Cardiac fibroblast (primary cell): ENCODE results near the gene HOXC12.

ENCODE experiments used
- DNase-seq, 2 donors: peaks; one replicate each; pipeline versions ENCODE4 v3.0.0 to v3.0.0-alpha.2; 2010; ENCODE audit warnings: low read depth in 2 of 2
- H3K4me3 ChIP-seq, 2 donors: replicated peaks in 1 of 2; 1 replicate in 1 of 2; 2 replicates in 1 of 2; pipeline ENCODE4 v1.5.1; 2011; ENCODE audit warnings: low read depth in 2 of 2, low read length in 2 of 2, mild to moderate bottlenecking in 2 of 2, moderate library complexity in 1 of 2
- TF ChIP-seq, protein P1 (sequence below): IDR thresholded peaks from one replicate; pipeline ENCODE4 v1.5.1; 2011; ENCODE audit warnings: low read depth, mild to moderate bottlenecking, low read length, inconsistent platforms

HOXC12 gene

DNA sequence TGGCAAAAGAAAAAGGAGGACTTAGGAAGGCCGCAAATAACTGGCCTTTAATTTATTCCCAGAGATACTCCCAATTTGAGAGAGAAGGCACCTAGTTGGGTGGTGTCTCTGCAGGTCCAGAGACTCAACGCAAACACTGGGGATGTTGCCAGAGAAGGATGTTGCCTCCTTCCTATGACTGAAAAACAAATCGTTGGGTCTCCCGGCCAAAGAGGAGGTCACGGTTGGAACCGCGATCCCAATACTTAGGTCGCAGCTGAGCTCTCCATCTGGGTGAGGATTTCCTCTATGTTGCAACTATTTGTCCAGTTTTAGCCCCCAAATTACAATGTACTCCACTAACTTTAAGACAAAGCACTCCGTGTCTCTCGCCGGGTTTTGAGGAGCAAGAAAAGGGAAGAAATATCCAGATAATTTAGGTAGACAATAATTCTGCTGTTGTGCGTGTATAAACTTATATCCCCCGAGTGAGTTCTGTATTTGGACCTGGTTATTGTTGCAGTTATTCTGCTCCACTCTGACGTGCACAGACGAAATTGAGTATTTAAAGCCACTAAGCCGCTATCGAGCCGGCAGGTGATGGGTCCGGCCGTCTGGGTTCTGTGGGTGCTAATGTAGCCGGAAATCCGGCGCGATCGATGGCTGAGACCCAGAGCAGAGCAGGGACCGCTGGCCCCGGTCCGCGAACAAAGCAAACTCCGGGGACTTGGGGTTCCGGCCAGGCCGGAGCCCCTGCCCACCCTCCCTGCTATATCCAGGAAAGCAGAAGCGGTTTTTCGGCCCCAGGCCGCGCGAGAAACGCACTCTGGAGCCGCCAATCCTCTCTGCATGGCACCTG lies 5.7 kb downstream of the HOXC12 start:
- no peak overlapping the region for H3K4me3 ChIP-seq
- TF ChIP-seq, protein P1, sequence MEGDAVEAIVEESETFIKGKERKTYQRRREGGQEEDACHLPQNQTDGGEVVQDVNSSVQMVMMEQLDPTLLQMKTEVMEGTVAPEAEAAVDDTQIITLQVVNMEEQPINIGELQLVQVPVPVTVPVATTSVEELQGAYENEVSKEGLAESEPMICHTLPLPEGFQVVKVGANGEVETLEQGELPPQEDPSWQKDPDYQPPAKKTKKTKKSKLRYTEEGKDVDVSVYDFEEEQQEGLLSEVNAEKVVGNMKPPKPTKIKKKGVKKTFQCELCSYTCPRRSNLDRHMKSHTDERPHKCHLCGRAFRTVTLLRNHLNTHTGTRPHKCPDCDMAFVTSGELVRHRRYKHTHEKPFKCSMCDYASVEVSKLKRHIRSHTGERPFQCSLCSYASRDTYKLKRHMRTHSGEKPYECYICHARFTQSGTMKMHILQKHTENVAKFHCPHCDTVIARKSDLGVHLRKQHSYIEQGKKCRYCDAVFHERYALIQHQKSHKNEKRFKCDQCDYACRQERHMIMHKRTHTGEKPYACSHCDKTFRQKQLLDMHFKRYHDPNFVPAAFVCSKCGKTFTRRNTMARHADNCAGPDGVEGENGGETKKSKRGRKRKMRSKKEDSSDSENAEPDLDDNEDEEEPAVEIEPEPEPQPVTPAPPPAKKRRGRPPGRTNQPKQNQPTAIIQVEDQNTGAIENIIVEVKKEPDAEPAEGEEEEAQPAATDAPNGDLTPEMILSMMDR = no peak
- no peak for DNase-seq

DNA sequence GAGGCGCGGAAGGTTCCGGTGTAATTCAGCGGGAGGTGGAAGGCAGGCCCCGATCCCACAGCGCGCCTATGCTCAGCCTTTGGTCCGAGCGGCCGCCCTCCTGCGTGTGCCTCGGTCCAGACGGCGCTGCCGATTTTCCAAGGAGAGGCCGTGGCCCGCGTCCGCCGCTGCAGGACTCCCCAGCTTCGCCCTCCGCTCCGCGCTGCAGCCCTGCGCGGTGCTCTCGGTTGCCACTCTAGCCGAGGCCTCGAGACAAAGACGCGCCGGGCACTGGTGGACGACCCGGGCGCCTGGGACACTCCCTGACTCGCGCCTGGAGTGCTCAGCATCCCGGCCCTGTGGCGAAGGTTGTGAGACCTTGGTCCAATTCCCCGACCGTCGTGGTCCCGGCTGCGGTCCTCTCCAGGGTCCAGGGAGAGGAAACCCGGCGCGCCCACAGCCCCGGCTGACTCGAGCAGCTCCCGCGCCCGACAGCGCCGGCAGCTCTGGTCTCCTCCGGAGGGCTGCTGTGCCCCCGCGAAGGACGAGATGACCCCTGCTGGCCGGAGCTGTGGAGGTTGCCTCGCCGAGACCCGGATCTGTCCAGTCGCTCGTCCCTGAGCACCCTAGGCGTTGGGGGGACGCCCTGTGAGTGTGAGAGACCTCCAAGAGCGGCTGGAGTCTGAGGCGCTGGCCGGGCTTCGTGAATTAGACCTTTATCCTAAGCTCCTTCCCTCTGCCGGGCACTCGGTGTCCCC lies 6.5 kb downstream of the HOXC12 start:
- TF ChIP-seq, protein P1 = no peak
- H3K4me3 ChIP-seq = no peak overlapping the region
- no peak for DNase-seq

DNA sequence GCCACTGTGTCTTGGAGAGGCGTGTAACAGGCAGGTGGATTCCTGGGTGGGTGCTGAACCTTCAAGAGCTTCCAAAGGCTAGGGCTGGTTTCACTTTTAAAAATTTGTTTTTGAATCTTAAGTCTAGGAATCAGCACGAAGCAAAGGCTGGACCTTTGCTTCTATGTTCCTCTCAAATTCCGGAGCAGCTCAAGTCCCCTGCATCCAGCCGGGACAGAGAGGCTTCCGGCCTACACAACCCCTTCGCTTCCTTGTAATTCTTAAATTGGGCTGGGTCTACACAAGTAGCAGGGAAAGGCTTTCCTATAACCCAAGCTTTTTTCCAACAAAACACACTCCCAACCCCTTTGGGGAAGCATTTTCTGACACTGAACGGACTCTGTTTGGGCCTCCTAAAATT lies 8.3 kb downstream of the HOXC12 start:
- H3K4me3 ChIP-seq = no peak overlapping the region
- TF ChIP-seq, protein P1 = no peak
- DNase-seq = no peak

DNA sequence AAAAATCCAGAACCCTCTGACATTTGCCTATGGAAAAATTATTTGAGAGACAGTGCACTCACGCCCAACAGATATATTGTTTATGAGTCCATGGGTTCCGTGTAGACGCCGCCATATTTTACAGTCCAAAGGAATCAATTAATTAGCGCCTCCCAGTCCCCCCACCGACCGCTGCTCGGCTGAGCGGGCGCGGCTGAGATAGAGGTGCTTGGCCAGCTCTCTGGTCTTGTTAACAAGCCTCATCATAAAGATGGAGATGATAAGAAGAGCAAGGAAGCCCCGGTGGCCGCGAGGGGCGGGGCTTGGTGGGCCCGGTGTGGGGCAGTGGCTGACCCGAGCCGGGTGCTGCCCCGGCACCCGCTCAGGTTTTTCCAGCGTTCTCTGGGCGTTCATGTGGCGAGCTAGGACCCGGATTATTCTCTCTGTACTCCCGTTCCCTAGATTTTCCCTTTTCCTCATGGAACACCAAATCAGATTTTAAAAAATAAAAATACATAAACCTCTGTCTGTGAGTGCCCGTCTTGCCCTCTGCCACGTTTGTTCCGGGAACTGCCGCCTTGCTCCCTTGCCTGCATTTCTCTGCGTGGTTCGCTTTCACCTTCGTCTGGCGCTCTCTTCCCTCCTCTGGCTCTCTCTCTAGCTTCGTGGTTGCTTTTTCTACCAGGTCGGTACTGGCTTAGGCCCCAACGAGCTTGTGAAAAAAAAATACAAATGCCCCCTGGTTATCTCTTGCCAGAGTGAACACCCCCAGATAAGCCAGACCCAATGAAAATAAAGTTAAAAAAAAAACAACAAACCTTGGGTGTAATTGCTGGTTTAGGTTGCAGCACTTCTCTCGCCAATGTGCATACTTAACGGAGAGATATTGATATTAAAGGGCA lies 9.0 kb downstream of the HOXC12 start:
- no peak overlapping the region for H3K4me3 ChIP-seq
- TF ChIP-seq, protein P1 = no peak
- no peak for DNase-seq

DNA sequence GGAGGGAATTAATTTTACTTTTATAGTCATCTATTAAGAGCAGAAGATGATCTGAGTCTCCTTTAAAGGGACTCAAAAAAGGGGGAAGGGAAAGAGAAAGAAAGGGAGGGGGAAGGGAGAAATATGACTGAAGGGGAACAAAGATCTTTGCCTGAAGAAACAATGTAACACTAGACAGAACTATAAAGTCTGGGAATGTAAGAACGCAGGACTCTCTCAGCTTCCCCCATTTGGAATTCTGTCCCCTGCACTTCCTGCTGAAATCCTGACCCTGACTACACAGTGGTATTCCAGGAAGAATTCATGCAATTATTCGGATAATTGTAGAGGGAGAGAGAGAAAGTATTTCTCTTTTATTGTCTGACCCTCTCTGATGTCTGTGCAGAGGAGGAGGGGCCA lies 9.6 kb downstream of the HOXC12 start:
- H3K4me3 ChIP-seq = no peak overlapping the region
- no peak for DNase-seq
- TF ChIP-seq, protein P1 = no peak

DNA sequence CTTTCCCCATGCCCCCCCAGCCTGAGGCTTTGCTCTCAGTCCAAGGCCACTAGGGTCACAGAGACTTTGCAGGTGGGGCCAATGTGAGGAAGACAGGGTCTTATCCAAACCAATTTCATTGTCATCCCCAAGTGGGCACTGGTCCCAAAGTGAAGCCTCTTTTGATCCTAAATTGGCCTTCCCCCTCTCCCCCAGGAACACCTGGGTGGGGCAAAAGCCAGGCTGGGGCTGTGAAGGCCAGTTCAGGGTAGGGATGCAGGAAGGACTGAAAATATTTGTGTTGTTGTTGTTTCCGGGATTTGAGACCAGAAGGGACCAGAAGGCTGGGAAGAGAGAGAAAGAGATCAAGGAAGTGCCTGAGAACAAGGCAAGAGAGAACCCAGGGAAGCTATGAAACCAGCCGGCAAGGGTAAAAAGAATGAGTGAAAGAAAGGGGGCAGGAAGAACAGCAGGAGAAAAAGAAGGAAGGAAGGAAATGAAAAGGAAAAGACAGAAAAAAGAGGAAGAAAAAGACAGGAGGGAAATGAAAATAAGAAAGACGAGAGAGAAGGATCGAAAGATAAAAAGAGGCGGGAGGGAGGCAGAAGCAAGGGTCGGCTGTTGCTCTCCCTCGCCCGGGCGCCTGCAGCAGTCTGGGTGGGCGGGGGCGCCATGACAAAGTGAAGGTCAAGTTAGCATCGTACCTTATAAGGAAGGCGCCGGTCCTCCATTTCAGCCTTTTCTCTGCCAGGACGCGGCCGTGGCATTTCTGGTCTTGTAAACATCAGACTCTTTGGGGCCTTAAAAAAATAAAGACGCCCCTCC lies 10.8 kb downstream of the HOXC12 start:
- no peak for DNase-seq
- TF ChIP-seq, protein P1 = no peak
- H3K4me3 ChIP-seq = no peak overlapping the region
